ENCODE data around the gene CELF3. TPM values are rescaled to one million over a fixed set of nuclear protein-coding genes. Genes with fewer than 3 reads are reported as not detected.

Gene CELF3
- total and polyA plus RNA-seq, 2 of the 4 experiments (the other 2 are of a cell fraction): not detected

DNA sequence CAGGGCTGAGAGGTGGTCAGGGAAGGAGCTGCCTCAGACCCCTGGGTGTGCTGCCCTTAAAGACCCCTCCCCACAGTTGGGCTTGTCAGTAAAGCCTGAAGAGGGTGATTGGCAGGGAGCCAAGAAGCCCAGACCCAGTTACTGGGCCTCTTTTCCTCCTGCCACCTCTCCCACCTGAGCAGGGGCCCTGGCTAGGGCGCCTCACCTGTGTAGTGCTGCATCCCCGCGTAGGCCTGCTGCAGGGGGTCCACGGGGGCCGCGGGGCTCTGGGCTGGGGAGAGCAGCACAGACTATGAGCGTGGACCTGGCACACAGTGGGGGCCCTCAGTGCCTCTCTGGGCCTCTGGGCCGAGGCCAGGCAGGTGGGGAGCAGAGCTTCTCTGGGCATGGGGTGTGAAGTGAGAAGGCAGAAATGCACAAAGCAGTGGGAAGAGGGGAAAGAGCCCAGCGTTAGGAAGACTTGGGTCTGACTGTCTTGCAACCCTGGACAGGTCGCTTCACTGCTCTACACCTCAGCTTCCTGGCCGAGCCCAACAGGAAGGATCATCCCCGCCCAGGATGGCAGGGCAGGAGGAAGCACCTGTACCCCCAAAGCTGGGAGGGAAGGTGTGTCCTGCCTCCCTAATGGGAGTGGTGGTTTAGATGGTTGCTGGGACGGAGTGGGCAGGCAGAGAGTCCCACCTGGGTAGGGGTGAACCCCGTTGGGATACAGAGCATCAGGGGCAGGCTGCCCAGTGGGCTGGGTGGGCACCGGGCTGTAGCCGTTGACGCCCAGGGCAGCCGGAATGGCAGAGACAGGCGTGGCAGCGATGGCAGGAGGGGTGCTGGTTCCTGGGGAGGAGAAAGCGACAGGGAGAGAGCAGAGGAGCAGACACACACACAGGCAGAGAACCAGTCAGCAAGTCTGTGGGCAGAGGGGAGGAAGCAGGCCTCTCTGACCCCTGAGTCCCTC lies 9.9 kb downstream of the CELF3 start:
- Histone ChIP-seq H3K27ac (ENCODE audit: insufficient read depth, low read length) (no peak overlapping the region), H3K4ac (ENCODE audit: low read depth, low read length) (no peak overlapping the region), H2BK20ac (ENCODE audit: low read depth, low read length) (no peak overlapping the region), H4K20me1 (ENCODE audit: insufficient read depth, low read length) (no peaks in the 10 kb centered on the region; the same call in 1 of the 2 replicates), H4K8ac (ENCODE audit: low read depth in 2 of 2, low read length in 2 of 2) (no peak overlapping the region), H3K14ac (replicated peaks; ENCODE audit: low read depth, low read length) (no peak overlapping the region), H2BK120ac (ENCODE audit: low read depth, low read length) (no peak overlapping the region), H2AK5ac (ENCODE audit: low read depth, low read length) (no peak overlapping the region), H3K18ac (ENCODE audit: low read depth, low read length) (no peak overlapping the region), H3K4me2 (ENCODE audit: low read depth, low read length) (no peak overlapping the region), H3K4me3 (ENCODE audit: insufficient read depth, low read depth, low read length) (no peak overlapping the region), H2AK9ac (replicated peaks; ENCODE audit: low read depth, low read length, poor library complexity) (no peak overlapping the region), H3K36me3 (ENCODE audit: control insufficient read depth, insufficient read depth, low read length) (peaks cover 4% of the 10 kb centered on the region; the same call in 1 of the 2 replicates), H3K9me3 (ENCODE audit: control insufficient read depth, insufficient read depth, low read length) (no peaks in the 10 kb centered on the region), H3K9ac (ENCODE audit: low read depth, low read length) (no peak overlapping the region), H2AFZ (replicated peaks; ENCODE audit: low read length, poor library complexity) (no peak overlapping the region), H4K91ac (ENCODE audit: insufficient read depth, low read depth, low read length) (no peak overlapping the region), H3K56ac (ENCODE audit: extremely low read depth, insufficient read depth, low read length) (no peak overlapping the region), H3K79me1 (ENCODE audit: low read depth in 1 of 2, low read length in 2 of 2) (no peaks in the 10 kb centered on the region), H2BK5ac (ENCODE audit: low read depth, low read length, poor library complexity, severe bottlenecking) (no peak overlapping the region), H3K9me1 (ENCODE audit: insufficient read depth, low read length) (no peaks in the 10 kb centered on the region), H3K23ac (ENCODE audit: low read depth, low read length) (no peak overlapping the region), H3K27me3 (ENCODE audit: control insufficient read depth, insufficient read depth, low read length) (peaks cover 13% of the 10 kb centered on the region), H3K4me1 (ENCODE audit: control insufficient read depth, insufficient read depth, low read length) (no peaks in the 10 kb centered on the region), H2BK15ac (ENCODE audit: low read depth, low read length) (no peak overlapping the region), H4K5ac (ENCODE audit: low read depth, low read length) (no peak overlapping the region)
- ATAC-seq (ENCODE audit: low read depth) (no peak), DNase-seq (no peak)
- in situ Hi-C loops (cut with MboI; ENCODE audit: low sequenced_read_pairs): no loop called here
- BruUV-seq (replicated peaks): no TSS peak
- intact Hi-C loops (cut with micrococcal nuclease): no loop called here
- 81% methylated on average over 8 of the region's 21 CpGs; no CpG with 5 or more reads in 1 of the 2 experiments for WGBS, 2 experiments (ENCODE audit: extremely low coverage in 2 of 2, insufficient read length in 1 of 2)
- dilution Hi-C loops (cut with HindIII; ENCODE audit: low sequenced_read_pairs, unreplicated experiment): no loop called here
- CTCF ChIA-PET: interaction anchor here (0.6 kb wide), 1 partner anchor 13 kb away, joined by 4 read pairs; no protein-coding TSS in a partner anchor
- POLR2A ChIA-PET (ENCODE audit: unreplicated experiment): no interaction called here
- TF ChIP-seq, protein P1, sequence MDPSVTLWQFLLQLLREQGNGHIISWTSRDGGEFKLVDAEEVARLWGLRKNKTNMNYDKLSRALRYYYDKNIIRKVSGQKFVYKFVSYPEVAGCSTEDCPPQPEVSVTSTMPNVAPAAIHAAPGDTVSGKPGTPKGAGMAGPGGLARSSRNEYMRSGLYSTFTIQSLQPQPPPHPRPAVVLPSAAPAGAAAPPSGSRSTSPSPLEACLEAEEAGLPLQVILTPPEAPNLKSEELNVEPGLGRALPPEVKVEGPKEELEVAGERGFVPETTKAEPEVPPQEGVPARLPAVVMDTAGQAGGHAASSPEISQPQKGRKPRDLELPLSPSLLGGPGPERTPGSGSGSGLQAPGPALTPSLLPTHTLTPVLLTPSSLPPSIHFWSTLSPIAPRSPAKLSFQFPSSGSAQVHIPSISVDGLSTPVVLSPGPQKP (IDR thresholded peaks at IDR 0.05; ENCODE audit: borderline replicate concordance, low read depth, low read length): no peak
- no peak for TF ChIP-seq MAZ (IDR thresholded peaks at IDR 0.05; ENCODE audit: borderline replicate concordance, low read depth, low read length)
- no peak for TF ChIP-seq MXI1 (IDR thresholded peaks at IDR 0.05; ENCODE audit: borderline replicate concordance, low read depth, low read length)
- TF ChIP-seq RCOR1 (IDR thresholded peaks at IDR 0.05; ENCODE audit: insufficient replicate concordance, low read length): no peak
- TF ChIP-seq POLR2A (IDR thresholded peaks at IDR 0.05; ENCODE audit: low read depth, low read length): no peak
- no peak for TF ChIP-seq CEBPB (IDR thresholded peaks at IDR 0.05; ENCODE audit: low read depth, low read length)
- TF ChIP-seq NFE2L2 (IDR thresholded peaks at IDR 0.05; ENCODE audit: low read depth, low read length): no peak
- TF ChIP-seq, protein P2, sequence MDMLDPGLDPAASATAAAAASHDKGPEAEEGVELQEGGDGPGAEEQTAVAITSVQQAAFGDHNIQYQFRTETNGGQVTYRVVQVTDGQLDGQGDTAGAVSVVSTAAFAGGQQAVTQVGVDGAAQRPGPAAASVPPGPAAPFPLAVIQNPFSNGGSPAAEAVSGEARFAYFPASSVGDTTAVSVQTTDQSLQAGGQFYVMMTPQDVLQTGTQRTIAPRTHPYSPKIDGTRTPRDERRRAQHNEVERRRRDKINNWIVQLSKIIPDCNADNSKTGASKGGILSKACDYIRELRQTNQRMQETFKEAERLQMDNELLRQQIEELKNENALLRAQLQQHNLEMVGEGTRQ (IDR thresholded peaks at IDR 0.05; ENCODE audit: low read depth, low read length): no peak
- no peak for TF ChIP-seq RAD21 (IDR thresholded peaks at IDR 0.05; ENCODE audit: low read length)
- TF ChIP-seq MAFK (IDR thresholded peaks at IDR 0.05; ENCODE audit: low read depth, low read length): no peak
- TF ChIP-seq, protein P3, sequence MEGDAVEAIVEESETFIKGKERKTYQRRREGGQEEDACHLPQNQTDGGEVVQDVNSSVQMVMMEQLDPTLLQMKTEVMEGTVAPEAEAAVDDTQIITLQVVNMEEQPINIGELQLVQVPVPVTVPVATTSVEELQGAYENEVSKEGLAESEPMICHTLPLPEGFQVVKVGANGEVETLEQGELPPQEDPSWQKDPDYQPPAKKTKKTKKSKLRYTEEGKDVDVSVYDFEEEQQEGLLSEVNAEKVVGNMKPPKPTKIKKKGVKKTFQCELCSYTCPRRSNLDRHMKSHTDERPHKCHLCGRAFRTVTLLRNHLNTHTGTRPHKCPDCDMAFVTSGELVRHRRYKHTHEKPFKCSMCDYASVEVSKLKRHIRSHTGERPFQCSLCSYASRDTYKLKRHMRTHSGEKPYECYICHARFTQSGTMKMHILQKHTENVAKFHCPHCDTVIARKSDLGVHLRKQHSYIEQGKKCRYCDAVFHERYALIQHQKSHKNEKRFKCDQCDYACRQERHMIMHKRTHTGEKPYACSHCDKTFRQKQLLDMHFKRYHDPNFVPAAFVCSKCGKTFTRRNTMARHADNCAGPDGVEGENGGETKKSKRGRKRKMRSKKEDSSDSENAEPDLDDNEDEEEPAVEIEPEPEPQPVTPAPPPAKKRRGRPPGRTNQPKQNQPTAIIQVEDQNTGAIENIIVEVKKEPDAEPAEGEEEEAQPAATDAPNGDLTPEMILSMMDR (conservative IDR thresholded peaks at IDR 0.05; ENCODE audit: low read depth, low read length): no peak
- no peak for TF ChIP-seq BHLHE40 (IDR thresholded peaks at IDR 0.05; ENCODE audit: low read depth, low read length)
- no peak for TF ChIP-seq FOS (IDR thresholded peaks at IDR 0.05; ENCODE audit: low read depth, low read length)
- no peak for TF ChIP-seq RFX5 (IDR thresholded peaks at IDR 0.05; ENCODE audit: low read depth, low read length)
